Glomerular endothelial cell (primary cell): ENCODE data around the gene ZC2HC1B. TPM values are rescaled to one million over a fixed set of nuclear protein-coding genes. Genes with fewer than 3 reads are reported as not detected.

Experiments used
- DNase-seq: peaks from one replicate; pipeline ENCODE4 v3.0.0-alpha.2; 2011; ENCODE audit warnings: low read depth, low spot score; ENCODE audit errors: extremely low read depth
- total RNA-seq: library from RNA; depleted of rRNA; stranded (reverse); fragments of >200 nt; gene quantifications from 2 replicates; pipeline ENCODE4 v1.2.3, GENCODE V29; 2015

ZC2HC1B gene
- total RNA-seq, 1 donor from 2014 or later: not detected

DNA sequence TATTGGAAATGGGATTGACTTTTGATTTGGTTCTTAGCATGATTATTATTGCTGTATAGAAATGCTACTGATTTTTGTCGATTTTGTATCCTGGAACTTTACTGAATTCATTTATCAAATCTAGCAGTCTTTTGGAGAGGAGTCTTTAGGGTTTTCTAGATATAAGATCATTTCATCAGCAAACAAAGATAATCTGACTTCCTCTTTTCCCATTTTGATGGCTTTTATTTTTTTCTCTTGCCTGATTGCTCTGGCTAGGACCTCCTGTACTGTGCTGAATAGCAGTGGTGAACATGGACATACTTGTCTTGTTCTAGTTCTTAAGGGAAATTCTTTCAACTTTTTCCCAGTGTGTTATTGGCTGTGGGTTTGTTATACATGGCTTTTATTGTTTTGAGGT is 64.6 kb downstream of the ZC2HC1B start:
- DNase-seq: no peak

DNA sequence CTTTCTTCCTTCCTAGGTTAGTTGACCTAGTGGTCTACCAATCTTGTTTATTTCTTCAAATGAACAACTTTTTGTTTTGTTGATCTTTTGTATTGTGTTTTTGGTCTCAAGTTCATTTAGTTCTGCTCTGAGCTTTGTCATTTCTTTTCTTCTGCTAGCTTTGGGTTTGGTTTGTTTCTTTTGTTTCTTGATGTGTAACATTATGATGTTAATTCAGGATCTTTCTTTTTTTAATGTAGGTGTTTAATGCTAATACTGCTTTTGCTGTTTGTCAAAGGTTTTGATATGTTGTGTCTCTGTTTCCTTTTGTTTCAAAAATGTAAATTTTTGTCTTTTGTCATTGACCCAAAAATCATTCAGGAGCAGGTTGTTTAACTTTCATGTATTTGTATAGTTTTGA is 65.7 kb downstream of the ZC2HC1B start:
- no peak for DNase-seq

DNA sequence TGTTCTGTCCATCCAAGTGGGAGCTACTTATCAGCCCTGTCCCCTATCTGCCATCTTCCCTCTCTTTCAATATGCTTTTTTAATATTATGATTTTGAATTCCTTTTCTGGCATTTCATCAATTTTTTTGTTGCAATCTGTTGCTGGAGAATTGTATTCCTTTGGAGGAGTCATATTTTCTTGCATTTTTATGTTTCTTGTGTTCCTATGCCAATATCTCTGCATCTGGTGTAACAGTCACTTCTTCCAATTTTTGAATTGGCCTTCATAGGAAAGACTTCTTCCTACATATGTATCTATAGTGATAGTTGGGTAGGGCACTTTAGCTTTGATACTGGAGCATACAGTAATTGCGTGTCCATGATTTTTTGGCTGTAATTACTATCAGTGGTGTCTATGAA is 70.1 kb downstream of the ZC2HC1B start:
- no peak for DNase-seq

DNA sequence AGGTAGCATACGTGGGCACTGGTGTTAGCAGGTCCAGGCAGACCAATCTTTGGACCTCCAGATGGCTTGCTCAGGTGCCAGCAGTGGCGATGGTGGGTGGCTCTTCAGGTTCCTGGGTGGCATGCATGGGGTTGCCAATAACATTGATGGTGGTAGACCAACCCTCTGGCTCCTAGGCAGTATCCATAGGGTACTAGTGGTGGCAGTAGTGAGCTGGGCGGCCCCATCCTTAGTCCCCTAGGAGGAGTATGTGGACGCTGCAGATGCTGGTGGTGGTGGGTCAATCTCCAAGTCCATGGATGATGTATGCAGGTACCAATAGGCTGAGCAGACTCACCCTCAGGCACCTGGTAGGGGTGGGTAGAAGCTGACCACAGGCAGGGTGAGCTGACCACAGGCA is 70.6 kb downstream of the ZC2HC1B start:
- no peak for DNase-seq

DNA sequence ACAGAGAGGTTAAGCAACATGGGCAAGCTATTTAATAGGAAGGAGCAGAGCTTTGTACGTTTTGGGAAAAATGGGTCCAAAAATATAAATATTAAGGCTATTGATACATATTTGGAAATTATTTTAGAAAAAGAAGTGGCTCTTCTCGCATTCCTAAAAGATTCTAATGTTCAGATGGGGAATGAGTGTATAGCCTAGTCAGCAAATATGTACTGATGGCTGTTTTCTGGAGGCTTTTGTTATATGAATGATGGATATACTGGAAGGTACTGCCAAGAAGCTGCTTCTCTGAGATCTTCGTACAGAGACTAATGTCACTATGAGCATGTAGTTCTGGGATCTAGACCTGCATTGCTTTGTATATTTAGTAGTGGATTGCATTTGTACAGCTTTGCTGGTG is 72.1 kb downstream of the ZC2HC1B start:
- no peak for DNase-seq

DNA sequence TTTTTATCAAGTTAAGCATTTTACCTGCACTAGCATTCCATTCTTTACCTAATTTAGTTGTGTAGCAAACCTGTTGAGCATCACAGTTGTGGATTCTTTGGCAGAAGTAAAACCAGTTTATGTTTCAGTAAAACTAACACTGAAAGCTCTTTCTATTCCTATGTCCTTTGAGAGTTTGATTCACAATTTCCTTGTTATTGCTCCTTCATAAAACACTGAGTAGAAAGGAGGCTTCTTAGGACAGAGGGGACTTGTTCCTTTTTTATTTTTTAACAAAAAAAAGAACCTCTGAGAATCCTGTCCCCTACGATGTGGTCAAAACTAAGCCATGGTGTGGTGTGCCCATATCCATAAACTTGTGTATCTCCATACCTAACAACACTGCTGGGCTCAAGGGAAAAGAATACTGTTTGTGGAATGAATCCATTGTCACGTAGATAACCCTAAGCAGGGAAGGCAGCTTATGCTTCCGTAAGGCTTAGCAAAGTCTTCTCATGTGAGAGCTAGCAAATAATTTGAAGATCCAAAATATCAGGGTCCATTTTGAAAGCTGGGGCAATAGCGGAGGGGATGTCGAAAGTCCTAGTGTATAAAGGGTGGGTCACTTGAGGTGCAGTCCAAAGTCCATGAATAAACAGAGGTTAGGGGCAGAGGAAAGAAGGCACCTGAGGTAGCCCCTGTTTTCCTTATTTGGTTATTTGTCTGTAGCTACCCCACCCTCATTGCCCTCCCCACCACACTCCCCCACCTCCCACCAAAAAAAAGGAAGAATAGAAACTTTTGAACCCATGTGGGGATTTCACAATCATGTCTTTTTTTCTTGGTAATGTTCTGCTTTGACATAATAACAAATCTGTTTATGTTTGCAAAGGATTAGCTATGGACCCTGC is 72.7 kb downstream of the ZC2HC1B start:
- DNase-seq: no peak

DNA sequence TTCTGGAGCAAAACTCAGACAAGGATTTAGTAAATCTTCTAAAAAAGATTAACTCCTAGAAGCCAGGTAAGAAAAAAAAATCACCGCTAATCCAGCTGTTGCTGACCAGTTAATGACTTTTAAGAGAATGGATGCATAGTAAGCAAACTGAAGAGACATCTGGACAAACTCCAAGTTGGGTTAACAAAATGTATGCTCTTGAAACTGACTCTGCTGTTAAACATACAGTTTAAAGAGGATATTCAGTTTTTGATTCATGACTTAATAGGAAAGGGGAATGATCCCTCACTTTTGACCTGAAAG is 73.3 kb downstream of the ZC2HC1B start:
- DNase-seq: no peak

DNA sequence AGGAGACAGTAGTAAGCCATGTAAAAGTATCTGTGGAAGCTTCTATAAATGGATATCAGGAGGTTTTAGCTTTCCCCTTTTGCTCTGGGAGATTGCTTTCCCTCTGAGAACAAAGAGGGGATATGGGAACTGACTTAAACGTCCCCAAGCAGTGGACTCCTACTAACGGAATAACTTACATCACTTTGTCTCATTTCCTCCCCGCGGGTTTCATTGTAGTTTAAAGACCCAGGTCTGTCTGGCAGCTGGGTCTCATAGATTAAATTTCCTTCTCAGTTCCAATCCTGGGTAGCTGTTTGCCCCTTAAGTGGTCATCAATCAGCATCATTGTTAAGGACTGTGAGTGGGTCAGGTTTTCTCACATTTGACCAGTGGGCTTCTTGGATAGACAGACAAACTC is 75.1 kb downstream of the ZC2HC1B start:
- DNase-seq: no peak

DNA sequence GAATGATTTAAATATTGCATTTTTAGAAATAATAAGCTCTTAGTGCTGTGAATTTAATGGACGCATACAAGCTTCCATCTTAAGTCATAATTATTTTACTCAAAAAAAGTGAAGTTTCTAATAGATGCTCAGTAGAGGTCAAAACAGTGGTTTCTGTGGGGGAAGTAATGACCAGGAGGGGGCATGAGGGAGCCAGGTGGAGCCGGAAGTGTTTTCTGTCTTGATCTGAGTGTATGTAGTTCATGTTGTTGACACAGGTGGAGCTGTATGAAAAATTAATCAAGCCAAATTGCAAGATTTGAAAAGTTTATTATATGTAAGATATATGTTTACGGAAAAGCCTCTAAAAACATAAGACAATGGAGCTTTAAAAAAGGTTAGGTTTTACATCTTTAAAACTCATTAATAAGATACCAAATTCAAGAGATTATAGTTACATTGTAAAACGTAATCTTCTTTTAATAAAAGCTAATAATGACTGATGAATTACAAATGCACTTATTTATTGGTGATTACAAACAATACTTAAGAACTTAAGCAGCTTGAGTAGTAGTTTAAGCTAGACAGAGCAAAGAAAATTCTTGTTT is 75.8 kb downstream of the ZC2HC1B start:
- no peak for DNase-seq

DNA sequence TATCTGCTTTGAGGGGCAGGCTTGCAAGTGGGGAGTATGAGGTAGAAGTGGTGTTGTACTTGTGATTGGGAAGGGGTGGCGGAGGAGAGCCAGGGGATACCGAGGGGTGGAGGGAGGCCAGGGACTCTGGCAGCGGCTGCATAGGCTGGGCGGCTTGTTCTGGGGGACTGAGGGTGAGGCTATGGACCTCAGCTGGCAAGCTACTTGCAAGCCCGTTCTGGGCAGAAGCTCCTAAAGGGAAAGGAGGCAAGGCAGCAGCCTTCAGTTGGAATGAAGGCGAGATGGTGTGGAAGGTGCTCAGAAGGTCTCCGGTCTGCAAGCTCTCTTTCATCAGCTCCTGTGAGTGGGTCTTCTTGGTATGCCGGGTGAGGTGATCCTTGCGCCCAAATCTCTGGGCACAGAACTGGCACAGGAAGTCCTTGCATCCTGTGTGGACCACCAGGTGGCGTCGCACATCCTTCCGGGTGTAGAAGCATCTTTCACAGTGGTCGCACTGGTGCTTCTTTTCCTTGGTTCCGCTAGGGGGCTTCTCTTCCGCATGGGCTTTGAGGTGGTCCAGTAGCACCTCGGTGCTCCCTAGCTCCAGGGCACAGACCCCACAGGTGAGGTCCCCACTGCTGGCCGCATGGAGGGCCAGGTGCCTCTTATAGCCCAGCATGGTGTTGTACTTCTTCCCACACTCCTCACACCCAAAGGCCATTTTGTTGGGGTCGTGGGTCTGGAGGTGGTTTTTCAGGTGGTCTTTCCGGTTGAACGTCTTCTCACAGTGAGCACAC is 77.8 kb downstream of the ZC2HC1B start:
- DNase-seq: no peak

DNA sequence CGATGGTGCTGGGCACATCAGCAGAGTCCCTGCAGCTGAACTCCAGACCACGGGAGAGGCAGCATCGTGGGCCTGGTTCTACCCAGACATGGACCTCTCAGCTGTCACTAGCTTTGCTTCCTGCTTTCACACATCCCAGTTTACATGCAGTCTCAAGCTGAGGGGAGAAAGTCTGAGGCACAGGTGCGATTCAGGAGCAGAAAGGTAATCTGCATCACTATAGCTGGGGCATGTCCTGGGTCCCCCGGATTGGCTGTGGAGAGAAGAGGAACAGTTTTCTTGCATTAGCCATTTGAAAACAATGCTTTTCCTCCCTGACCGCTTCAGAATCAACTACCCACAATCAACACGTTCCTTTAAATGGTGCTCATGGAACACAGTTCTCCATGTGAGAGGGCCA is 83.9 kb downstream of the ZC2HC1B start:
- no peak for DNase-seq

DNA sequence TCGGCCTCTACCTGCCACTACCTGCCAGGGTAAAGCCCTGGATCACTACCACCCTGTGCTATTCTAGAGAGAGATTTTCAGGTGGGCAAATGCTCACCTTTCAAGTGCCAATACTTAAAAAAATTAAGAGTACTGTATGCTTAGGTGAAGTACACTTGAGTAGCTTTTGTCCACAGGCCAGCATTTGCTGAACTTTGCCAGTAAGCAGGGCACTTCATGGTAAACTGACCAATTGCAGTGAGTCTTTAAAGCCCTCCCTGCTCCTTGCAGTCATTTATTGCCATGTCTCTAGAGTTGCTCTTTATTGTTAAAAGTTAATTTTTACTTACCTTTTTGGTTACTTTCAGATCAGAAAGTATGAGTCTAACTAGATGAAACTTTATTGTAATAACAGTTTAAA is 85.3 kb downstream of the ZC2HC1B start:
- no peak for DNase-seq

DNA sequence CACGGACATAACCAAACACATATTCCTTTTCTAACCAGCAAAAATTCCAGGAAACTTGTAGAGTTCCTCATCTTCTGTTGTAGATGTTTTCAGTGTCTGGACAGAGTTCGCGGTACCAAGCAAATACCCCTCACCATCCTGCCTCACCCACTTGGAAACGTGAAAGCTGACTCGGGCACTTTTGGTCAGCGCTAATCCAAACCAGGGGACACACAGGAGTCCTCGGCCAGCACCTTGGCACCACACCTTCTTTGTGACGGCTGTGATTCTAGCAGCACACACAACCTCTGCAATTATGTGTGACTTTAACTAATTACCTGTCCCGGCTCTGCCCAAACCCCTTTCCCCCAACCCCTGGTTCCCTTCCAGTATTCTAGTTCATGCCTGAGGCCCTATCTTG is 85.7 kb downstream of the ZC2HC1B start:
- DNase-seq: no peak

DNA sequence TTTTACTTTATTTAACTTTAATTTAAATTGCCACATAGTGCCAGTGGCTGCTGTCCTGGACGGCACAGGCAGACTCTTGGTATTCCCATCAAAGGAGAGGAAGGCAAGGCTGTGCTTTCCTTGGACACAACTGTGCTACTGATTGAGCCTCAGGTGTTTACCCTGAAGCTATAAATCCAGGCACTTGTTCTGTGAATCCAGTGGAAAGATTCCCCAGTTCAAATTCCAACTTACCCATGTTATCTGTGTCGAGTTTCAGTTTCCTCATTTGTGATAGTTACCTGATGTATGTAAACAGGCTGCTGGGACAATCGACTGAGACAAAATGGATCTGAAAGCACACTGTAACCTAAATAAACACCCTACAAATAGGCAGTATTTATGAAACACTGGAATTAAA is 86.6 kb downstream of the ZC2HC1B start:
- DNase-seq: no peak

DNA sequence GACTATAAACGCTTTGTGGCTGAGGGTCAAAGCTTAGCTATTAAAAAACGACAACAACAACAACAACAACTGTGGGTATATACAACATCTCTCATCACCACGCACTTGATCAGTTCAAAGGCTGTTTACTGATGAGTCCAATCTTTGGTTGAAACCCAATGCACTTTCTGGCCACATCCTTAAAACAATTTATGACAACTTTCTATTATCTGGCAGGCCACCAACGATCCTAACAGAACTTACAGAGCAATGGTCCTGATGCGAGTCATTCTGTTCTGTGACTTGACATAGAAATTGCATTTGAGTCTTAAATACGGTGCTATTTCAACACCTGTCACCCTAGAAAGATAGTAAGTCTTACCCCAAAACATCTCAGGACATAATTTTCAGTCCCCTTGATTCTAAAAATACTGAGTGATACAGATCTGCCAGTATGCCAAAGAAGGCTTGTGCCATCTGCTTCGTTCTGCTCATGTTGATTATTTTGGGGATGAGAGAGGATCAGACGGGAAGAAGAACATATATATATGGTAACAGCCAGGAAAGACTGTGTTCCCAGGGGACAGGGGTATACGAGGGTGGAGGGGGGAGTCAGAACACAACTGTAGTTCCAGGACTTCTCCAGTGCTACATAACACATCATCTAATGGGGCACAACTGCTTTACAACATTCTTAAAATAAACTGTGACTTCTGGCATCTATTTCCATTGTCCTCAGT is 87.9 kb downstream of the ZC2HC1B start:
- DNase-seq: no peak

DNA sequence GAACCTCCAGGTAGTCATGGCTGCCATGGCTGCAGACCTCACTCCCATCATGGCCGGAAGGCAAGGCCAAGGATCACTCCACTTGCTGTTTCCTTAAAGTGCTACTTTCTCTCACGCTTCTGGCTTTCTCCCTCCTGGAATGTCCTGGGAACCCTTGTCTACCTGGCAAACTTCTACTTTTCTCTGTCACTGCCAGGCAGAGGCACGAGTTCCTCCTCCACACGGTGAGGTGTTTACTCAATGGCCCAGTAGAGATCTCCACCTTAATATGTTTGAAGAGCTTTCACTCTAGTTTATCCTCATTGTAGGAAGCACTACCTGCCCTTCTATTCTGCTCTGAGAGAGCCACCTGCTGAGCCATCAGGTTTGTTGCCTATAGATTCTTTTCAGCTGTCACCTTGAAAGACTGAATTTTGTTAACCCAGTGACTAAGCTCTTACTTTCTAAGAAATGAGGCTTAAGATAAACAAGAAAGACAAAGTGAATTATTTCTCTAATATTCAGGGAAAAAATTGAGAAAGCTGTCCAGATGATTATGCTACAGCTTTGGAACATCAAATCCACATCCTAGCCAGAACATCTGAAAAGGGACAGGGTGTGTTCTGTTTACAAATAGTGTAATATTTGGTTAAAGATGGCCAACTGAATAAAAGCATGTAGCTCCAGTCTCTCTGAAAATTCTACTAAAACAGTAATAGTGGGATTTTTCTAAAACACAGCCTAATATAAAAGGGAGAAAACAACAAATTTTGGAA is 88.8 kb downstream of the ZC2HC1B start:
- DNase-seq: no peak

DNA sequence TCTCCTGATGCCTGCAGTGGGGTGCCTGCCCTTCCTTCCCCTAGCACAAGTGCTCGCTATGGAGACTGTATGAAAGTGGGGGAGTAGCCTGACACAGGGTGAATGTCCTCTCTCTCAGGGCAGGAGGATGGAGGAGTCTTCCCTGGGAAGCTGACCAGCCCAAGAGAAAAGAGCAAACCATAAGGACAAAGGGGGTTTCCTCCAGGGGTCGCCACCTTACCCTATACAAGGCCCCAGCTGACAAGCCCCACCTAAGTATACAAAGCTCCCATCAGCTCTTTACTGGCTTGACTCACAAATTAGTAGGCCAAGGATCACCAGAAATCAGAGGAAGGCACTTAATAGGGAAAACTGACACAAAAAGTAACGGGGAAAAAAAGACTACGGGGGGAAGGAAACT is 89.6 kb downstream of the ZC2HC1B start:
- DNase-seq: no peak

DNA sequence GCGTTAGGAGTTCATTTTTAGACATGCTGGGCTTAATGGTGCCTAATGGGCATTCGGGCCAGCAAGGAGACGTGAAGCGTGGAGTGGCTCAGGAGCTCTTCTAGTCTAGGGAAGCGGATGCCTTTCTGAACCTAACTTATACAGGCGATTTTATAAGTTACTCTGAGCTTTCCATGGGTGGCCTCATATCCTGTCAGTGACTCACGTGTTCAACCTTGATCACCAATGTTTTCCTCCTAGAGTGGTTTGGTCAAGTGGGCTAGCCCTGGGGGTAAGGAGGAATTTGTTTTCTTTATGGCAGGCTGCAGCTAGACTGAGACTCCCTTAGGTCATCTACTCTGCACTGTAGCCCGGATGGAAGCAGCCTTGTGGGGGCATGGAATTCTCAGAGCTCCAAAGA is 91.7 kb downstream of the ZC2HC1B start:
- DNase-seq: no peak

DNA sequence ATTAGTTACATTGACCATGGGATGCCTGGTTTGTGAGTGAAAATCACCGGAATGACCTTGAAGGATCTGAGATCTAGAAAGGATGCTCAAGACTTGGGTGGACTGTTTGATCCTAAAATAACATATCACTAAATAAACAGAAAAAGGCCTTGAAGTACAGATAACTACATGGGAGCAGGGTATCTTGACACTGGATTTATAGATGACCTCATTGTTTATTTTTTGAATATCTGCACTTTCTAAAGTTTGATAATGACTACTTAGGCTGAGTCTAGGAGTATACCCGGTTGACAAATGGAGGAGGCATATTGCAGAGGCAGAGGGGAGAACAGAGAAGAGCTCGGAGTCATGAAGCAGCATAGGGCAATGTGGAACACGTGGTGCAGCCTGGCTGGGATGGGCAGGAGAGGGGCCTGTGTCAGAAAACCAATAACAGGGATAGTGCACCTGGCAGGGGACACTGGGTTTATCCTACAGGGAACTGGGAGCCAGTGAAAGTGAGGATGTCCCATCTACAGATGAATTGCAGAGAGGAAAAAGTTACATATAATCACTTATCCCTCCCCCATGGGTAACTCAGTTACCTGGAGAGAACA is 93.5 kb downstream of the ZC2HC1B start:
- no peak for DNase-seq

DNA sequence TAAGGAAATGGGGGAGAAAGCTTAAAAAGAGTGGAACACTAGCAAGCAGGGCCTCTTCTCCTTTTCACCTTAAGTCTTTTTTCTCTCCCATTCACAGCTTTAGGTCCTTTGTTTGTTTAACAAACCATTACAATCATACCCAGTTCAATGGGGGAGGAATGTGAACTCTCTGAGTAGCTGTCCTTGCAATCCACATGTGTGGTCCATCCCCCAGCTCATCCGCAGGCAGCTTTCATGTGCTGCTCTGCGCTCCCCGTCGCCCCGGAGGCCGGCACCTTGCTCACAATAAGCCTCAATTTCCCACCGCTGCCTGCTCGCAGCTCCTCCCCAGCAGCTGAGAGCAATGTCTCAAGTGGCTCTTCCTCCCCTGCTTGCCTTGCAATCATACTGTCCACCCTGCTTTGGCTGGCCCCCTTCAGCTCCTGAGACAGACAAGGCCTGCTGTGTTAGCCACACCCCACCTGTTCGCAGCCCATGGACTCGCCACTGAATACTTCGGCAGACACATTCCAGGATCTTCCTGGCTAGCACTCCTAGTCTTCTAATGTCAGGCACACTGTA is 94.6 kb downstream of the ZC2HC1B start:
- no peak for DNase-seq
